K562 (cell line): ENCODE results near the gene PADI4. TPM values are rescaled to one million over a fixed set of nuclear protein-coding genes. Genes with fewer than 3 reads are reported as not detected.

Experiments used
- CREM ChIP-seq: IDR thresholded peaks from 2 replicates; pipeline ENCODE4 v1.6.1; 2014; ENCODE audit warnings: antibody characterized with exemption, low read depth
- GATA2 ChIP-seq: sonication (generic); formaldehyde crosslinking; IDR thresholded peaks from 2 replicates; pipeline ENCODE4 v1.4.0; 2020; ENCODE audit warnings: mild to moderate bottlenecking, missing genetic modification reagents
- GTF2E2 ChIP-seq: fragments of 200-800 bp; sonication (Bioruptor generic); IDR thresholded peaks from 2 replicates; pipeline ENCODE4 v1.6.1; 2016; ENCODE audit warnings: missing genetic modification characterization, missing compliant biosample characterization
- HMG20B ChIP-seq: fragments of 250-450 bp; sonication (Bioruptor Pico); IDR thresholded peaks from 2 replicates; pipeline ENCODE4 v1.5.0; 2021; ENCODE audit warnings: mild to moderate bottlenecking
- ILF3 ChIP-seq: fragments of 450-650 bp; IDR thresholded peaks from 2 replicates; pipeline ENCODE4 v1.6.1; 2018; ENCODE audit warnings: antibody characterized with exemption, mild to moderate bottlenecking, moderate library complexity, borderline replicate concordance
- IRF2 ChIP-seq: sonication (generic); formaldehyde crosslinking; IDR thresholded peaks from 2 replicates; pipeline ENCODE4 v1.8.1; 2022; ENCODE audit warnings: mild to moderate bottlenecking, missing genetic modification reagents
- PBX2 ChIP-seq, 2 experiments: IDR thresholded peaks in 1 of 2; conservative IDR thresholded peaks in 1 of 2; 2 replicates each; pipeline ENCODE4 v1.6.1; 2016; ENCODE audit warnings: low read depth in 2 of 2, mild to moderate bottlenecking in 1 of 2, missing compliant biosample characterization in 1 of 2, missing genetic modification characterization in 1 of 2, moderate library complexity in 1 of 2
- PCBP2 ChIP-seq: fragments of 200-400 bp; formaldehyde crosslinking; IDR thresholded peaks from 2 replicates; pipeline ENCODE4 v1.6.1; 2018; ENCODE audit warnings: low read length, low read depth, mild to moderate bottlenecking, moderate library complexity; ENCODE audit not compliant: poor library complexity, severe bottlenecking
- RERE ChIP-seq: sonication (generic); formaldehyde crosslinking; IDR thresholded peaks from 2 replicates; pipeline ENCODE4 v1.8.0; 2023; ENCODE audit warnings: missing genetic modification reagents, mild to moderate bottlenecking, borderline replicate concordance
- ZNF212 ChIP-seq: fragments of 450-650 bp; formaldehyde crosslinking; IDR thresholded peaks from 2 replicates; pipeline ENCODE4 v1.4.0; 2020; ENCODE audit warnings: mild to moderate bottlenecking
- polyA plus RNA-seq, 8 experiments: library from polyadenylated mRNA; depleted of rRNA in 4 of 8; stranded (reverse) in 5 of 8; unstranded in 3 of 8; fragments of >200 nt; fragmentation: Nextera tagmentation in 2 of 8; fragmentation: Illumina TruSeq in 1 of 8; extraction: Ambion mirVana in 2 of 8; extraction: Trizol in 1 of 8; gene quantifications; 2 replicates each; pipeline versions ENCODE4 v1.2.1 to v1.2.3, GENCODE V29; 2011 to 2014; ENCODE audit warnings: inconsistent platforms in 1 of 8, missing spikeins in 1 of 8
- total RNA-seq, 7 experiments: library from RNA; depleted of rRNA in 6 of 7; stranded (reverse); fragments of >200 nt in 6 of 7; fragmentation: Illumina TruSeq in 2 of 7; extraction: Trizol in 2 of 7; gene quantifications; 2 replicates each; pipeline versions ENCODE4 v1.2.1 to v1.2.3, GENCODE V29; 2011 to 2021; ENCODE audit warnings: low replicate concordance in 1 of 7
- TF ChIP-seq, protein P1 (sequence below): fragments of 250-450 bp; sonication (Bioruptor Pico); IDR thresholded peaks from 2 replicates; pipeline ENCODE4 v1.8.0; 2021; ENCODE audit warnings: moderate library complexity, mild to moderate bottlenecking, inconsistent platforms
- TF ChIP-seq, protein P2 (sequence below): fragments of 250-450 bp; sonication (Bioruptor Pico); IDR thresholded peaks from 2 replicates; pipeline ENCODE4 v1.8.0; 2022; ENCODE audit warnings: moderate library complexity, mild to moderate bottlenecking, inconsistent platforms
- TF ChIP-seq, protein P3 (sequence below), 2 experiments: fragments of 450-650 bp; IDR thresholded peaks; 2 replicates each; pipeline ENCODE4 v1.6.1; 2016

The PADI4 gene
- total and polyA plus RNA-seq, 9 of the 15 experiments (the other 6 are each of a cell fraction or from before 2014, with no cell fraction given) = 0.22 to 0.33 TPM; not detected in 7

DNA sequence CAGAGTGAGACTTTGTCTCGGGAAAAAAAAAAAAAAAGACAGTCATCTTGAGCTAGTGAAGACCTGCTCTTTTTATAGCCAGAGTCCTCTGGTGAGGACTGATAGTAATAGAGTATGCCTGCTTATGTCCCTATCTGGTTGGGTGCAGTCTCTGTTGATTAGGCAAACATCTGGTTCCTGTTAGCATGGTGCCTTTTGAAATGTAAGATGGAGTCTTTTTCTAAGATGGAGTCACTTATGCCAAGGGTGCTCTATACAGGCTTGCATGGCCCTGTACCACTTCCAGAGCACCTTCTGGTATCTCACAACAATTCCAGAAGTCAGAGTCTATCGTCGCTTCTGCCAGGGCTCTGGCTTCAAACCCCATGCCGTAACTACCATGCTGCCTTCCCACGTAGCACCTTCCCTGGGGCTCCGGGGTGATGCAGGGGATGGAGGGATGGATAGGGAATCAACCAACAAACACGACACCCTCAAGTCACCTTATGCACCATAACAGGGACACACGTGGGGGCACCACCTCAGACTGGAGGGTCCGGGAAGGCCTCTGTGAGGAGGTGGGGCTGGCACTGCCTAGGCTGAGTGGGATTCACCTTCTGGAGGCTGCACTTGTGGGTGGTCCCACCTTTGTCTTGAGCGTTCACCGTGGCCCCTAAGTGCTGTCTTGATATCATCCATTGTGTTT, 52.4 kb downstream of the PADI4 start (continued):
- TF ChIP-seq, protein P1, sequence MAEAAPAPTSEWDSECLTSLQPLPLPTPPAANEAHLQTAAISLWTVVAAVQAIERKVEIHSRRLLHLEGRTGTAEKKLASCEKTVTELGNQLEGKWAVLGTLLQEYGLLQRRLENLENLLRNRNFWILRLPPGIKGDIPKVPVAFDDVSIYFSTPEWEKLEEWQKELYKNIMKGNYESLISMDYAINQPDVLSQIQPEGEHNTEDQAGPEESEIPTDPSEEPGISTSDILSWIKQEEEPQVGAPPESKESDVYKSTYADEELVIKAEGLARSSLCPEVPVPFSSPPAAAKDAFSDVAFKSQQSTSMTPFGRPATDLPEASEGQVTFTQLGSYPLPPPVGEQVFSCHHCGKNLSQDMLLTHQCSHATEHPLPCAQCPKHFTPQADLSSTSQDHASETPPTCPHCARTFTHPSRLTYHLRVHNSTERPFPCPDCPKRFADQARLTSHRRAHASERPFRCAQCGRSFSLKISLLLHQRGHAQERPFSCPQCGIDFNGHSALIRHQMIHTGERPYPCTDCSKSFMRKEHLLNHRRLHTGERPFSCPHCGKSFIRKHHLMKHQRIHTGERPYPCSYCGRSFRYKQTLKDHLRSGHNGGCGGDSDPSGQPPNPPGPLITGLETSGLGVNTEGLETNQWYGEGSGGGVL (CRISPR knock-in tag) = peak; percentile 97
- TF ChIP-seq RERE (CRISPR knock-in tag) (no peak), ZNF212 (peak; percentile 97), CREM (no peak), GATA2 (CRISPR knock-in tag) (peak; percentile 86), HMG20B (no peak), PBX2 (CRISPR knock-in tag; IDR thresholded peaks at IDR 0.05; ENCODE audit: low read depth) (no peak), PBX2 (tag; conservative IDR thresholded peaks at IDR 0.05; ENCODE audit: low read depth) (peak; percentile 89), IRF2 (no peak), GTF2E2 (tag) (peak; percentile 65; the same call in 1 of the 2 replicates), ILF3 (no peak), PCBP2 (no peak)
- TF ChIP-seq, protein P2, sequence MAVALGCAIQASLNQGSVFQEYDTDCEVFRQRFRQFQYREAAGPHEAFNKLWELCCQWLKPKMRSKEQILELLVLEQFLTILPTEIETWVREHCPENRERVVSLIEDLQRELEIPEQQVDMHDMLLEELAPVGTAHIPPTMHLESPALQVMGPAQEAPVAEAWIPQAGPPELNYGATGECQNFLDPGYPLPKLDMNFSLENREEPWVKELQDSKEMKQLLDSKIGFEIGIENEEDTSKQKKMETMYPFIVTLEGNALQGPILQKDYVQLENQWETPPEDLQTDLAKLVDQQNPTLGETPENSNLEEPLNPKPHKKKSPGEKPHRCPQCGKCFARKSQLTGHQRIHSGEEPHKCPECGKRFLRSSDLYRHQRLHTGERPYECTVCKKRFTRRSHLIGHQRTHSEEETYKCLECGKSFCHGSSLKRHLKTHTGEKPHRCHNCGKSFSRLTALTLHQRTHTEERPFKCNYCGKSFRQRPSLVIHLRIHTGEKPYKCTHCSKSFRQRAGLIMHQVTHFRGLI (CRISPR knock-in tag) = peak; percentile 94
- TF ChIP-seq, protein P3, sequence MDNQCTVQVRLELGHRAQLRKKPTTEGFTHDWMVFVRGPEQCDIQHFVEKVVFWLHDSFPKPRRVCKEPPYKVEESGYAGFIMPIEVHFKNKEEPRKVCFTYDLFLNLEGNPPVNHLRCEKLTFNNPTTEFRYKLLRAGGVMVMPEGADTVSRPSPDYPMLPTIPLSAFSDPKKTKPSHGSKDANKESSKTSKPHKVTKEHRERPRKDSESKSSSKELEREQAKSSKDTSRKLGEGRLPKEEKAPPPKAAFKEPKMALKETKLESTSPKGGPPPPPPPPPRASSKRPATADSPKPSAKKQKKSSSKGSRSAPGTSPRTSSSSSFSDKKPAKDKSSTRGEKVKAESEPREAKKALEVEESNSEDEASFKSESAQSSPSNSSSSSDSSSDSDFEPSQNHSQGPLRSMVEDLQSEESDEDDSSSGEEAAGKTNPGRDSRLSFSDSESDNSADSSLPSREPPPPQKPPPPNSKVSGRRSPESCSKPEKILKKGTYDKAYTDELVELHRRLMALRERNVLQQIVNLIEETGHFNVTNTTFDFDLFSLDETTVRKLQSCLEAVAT (IDR thresholded peaks at IDR 0.05) = no peak
